Measurements from ENCODE around the gene AGBL2.

DNA sequence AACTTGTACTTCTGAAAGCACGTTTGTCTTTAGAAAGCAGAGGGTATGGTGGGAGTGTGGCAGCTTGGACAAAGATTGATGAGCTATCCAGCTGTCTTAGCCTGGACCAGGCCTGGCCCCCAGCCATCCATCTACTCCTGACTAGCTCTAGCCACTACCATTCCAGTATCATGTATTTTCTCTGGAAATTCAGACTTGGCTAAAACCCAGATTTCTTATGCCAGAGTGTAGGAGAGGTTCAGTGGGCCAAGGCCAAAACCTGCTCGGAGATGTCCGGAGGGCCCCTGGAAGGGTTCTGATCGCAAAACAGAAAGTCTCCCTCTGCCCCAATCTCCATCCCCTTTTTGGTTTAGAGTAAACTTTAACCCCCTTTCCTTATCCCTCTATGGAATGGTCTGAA is 48.0 kb downstream of the AGBL2 start:
- TF ChIP-seq CTCF (IDR thresholded peaks at IDR 0.05; ENCODE audit: low read length) (no peak), EZH2 (IDR thresholded peaks at IDR 0.05; ENCODE audit: borderline replicate concordance, low read length) (no peak)

All from OCI-LY1 (cell line).